Measurements from ENCODE around the gene CNTRL. TPM values are rescaled to one million over a fixed set of nuclear protein-coding genes. Genes with fewer than 3 reads are reported as not detected.

CNTRL gene
- polyA plus RNA-seq, 1 donor from 2014 or later = 16.0 TPM

DNA sequence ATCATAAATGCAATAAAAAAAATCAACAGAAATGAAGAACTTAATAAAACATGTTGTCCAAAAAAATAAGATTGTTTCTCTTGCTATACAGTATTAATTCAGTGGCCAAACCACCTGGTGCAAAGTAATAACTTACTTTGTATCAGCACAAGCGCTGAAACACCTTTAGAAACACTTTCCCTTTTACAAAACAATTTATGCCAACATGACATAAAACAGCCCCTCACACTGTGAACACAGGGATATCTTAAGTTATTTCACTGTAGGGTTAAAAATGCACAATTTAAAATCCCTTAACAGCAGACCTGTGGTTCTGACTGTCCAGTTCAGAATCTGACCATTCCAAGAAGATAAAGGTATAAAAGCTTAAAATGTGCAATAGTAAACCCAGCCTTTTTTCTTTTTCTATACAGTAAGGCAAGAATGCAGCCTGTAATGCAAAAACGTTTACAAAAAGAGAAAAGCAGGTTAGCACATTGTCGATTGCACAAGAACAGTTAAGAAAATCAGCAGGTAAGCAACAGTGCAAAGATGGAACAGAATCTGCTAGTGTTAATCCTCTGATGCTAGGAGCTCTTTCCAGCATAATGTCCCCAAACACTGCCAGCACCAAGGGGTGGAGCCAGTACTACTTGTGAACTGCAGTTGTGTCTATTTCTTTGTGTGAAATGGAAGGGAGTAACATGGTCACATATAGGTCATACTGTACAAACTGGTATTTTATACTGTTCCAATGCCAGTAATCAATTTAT, 105.4 kb downstream of the CNTRL start:
- Histone ChIP-seq H4K20me1 (ENCODE audit: insufficient read depth) (no peaks in the 10 kb centered on the region), H3K79me2 (replicated peaks; ENCODE audit: insufficient read depth, low read length) (peaks cover 4% of the 10 kb centered on the region), H3K27me3 (ENCODE audit: insufficient read depth, low read depth, low read length) (no peaks in the 10 kb centered on the region), H3F3A (ENCODE audit: insufficient read depth, low read length, poor library complexity, severe bottlenecking) (no peaks in the 10 kb centered on the region), H3K36me3 (ENCODE audit: insufficient read depth, low read length) (peaks cover 8% of the 10 kb centered on the region), H2AFZ (ENCODE audit: low read depth, low read length) (no peak overlapping the region), H3K27ac (ENCODE audit: low read length) (no peak overlapping the region), H3K9ac (ENCODE audit: low read length) (no peak overlapping the region), H3K9me3 (ENCODE audit: low read length) (no peaks in the 10 kb centered on the region), H3K9me2 (ENCODE audit: insufficient read depth, low read length) (no peaks in the 10 kb centered on the region), H3K4me3 (ENCODE audit: low read length) (no peak overlapping the region), H3K4me2 (ENCODE audit: low read length) (no peak overlapping the region)
- TF ChIP-seq, protein P1, sequence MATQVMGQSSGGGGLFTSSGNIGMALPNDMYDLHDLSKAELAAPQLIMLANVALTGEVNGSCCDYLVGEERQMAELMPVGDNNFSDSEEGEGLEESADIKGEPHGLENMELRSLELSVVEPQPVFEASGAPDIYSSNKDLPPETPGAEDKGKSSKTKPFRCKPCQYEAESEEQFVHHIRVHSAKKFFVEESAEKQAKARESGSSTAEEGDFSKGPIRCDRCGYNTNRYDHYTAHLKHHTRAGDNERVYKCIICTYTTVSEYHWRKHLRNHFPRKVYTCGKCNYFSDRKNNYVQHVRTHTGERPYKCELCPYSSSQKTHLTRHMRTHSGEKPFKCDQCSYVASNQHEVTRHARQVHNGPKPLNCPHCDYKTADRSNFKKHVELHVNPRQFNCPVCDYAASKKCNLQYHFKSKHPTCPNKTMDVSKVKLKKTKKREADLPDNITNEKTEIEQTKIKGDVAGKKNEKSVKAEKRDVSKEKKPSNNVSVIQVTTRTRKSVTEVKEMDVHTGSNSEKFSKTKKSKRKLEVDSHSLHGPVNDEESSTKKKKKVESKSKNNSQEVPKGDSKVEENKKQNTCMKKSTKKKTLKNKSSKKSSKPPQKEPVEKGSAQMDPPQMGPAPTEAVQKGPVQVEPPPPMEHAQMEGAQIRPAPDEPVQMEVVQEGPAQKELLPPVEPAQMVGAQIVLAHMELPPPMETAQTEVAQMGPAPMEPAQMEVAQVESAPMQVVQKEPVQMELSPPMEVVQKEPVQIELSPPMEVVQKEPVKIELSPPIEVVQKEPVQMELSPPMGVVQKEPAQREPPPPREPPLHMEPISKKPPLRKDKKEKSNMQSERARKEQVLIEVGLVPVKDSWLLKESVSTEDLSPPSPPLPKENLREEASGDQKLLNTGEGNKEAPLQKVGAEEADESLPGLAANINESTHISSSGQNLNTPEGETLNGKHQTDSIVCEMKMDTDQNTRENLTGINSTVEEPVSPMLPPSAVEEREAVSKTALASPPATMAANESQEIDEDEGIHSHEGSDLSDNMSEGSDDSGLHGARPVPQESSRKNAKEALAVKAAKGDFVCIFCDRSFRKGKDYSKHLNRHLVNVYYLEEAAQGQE (IDR thresholded peaks at IDR 0.05; ENCODE audit: borderline replicate concordance) = no peak
- TF ChIP-seq, protein P2, sequence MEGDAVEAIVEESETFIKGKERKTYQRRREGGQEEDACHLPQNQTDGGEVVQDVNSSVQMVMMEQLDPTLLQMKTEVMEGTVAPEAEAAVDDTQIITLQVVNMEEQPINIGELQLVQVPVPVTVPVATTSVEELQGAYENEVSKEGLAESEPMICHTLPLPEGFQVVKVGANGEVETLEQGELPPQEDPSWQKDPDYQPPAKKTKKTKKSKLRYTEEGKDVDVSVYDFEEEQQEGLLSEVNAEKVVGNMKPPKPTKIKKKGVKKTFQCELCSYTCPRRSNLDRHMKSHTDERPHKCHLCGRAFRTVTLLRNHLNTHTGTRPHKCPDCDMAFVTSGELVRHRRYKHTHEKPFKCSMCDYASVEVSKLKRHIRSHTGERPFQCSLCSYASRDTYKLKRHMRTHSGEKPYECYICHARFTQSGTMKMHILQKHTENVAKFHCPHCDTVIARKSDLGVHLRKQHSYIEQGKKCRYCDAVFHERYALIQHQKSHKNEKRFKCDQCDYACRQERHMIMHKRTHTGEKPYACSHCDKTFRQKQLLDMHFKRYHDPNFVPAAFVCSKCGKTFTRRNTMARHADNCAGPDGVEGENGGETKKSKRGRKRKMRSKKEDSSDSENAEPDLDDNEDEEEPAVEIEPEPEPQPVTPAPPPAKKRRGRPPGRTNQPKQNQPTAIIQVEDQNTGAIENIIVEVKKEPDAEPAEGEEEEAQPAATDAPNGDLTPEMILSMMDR (IDR thresholded peaks at IDR 0.05; ENCODE audit: poor library complexity, severe bottlenecking) = no peak

DNA sequence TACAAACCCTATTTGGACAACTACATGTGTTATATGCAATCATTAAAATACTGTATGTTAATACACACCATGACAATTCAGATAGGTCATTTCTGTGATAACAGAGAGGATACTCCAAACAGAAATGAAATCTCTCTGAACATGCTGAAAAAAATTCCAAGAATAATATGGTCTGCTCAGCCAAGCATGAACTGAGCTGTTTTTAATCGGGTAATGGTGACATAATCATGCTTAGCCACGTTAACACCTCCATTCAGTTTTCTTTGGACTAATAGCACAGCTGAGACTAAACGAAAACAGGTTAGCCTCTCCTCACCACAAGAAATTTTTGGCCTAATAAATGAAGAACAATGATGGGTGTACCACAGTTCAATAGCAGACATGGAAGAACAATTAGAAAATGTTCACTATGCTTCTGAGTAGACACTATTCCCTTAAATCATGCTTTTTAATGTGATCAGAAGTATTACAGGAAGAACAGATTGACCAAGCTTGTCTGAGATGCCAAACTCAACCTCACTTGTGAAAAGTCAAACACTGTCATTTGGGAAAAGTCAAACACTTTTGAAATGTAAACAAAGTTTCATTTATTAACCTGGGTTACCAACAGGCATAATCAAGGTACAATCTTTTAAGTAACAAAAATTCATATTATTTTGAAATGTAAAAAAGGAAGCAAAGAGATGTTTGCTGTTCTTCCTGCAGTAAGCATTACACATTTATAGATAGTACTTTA, 107.5 kb downstream of the CNTRL start:
- no peaks in the 10 kb centered on the region for H3K9me3 ChIP-seq (ENCODE audit: low read length)
- no peak overlapping the region for H3K4me2 ChIP-seq (ENCODE audit: low read length)
- no peaks in the 10 kb centered on the region for H3K27me3 ChIP-seq (ENCODE audit: insufficient read depth, low read depth, low read length)
- H4K20me1 ChIP-seq (ENCODE audit: insufficient read depth) = no peaks in the 10 kb centered on the region
- H3K9ac ChIP-seq (ENCODE audit: low read length) = no peak overlapping the region
- H3K9me2 ChIP-seq (ENCODE audit: insufficient read depth, low read length) = no peaks in the 10 kb centered on the region
- peaks cover 10% of the 10 kb centered on the region for H3K36me3 ChIP-seq (ENCODE audit: insufficient read depth, low read length)
- no peak overlapping the region for H3K27ac ChIP-seq (ENCODE audit: low read length)
- TF ChIP-seq SMC3 (conservative IDR thresholded peaks at IDR 0.05; ENCODE audit: poor library complexity) (no peak), MXI1 (conservative IDR thresholded peaks at IDR 0.05; ENCODE audit: poor library complexity, severe bottlenecking) (no peak), EP300 (conservative IDR thresholded peaks at IDR 0.05; ENCODE audit: poor library complexity, severe bottlenecking) (no peak), EZH2 (IDR thresholded peaks at IDR 0.05; ENCODE audit: borderline replicate concordance, insufficient read depth, low read length, poor library complexity, severe bottlenecking) (no peak), RAD21 (conservative IDR thresholded peaks at IDR 0.05) (no peak), TAF1 (IDR thresholded peaks at IDR 0.05; ENCODE audit: low read depth) (no peak), POLR2AphosphoS5 (IDR thresholded peaks at IDR 0.05) (no peak)
- TF ChIP-seq, protein P2 (IDR thresholded peaks at IDR 0.05; ENCODE audit: poor library complexity, severe bottlenecking) = no peak
- TF ChIP-seq, protein P1 (IDR thresholded peaks at IDR 0.05; ENCODE audit: borderline replicate concordance) = no peak
- no peak overlapping the region for H3K4me3 ChIP-seq (ENCODE audit: low read length)
- H2AFZ ChIP-seq (ENCODE audit: low read depth, low read length) = no peak overlapping the region
- peaks cover 22% of the 10 kb centered on the region for H3K79me2 ChIP-seq (replicated peaks; ENCODE audit: insufficient read depth, low read length)
- H3F3A ChIP-seq (ENCODE audit: insufficient read depth, low read length, poor library complexity, severe bottlenecking) = no peaks in the 10 kb centered on the region

Data from neural cell (in vitro differentiated cells).